Spinal cord (tissue), 10 donors: ENCODE data around the gene NTNG2. TPM values are rescaled to one million over a fixed set of nuclear protein-coding genes. Genes with fewer than 3 reads are reported as not detected.

Experiments used
- DNase-seq, 6 donors: peaks; one replicate each; pipeline versions ENCODE4 v3.0.0 to v3.0.0-alpha.2; 2013 to 2015; ENCODE audit warnings: low spot score in 6 of 6, low read depth in 4 of 6
- H3K27ac ChIP-seq: one replicate; pipeline ENCODE4 v1.5.1; 2013; ENCODE audit warnings: low read depth, low read length, control low read depth
- H3K27me3 ChIP-seq: one replicate; pipeline ENCODE4 v1.6.1; 2013; ENCODE audit warnings: low read length; ENCODE audit not compliant: control insufficient read depth, insufficient read depth
- H3K36me3 ChIP-seq: one replicate; pipeline ENCODE4 v1.6.1; 2013; ENCODE audit warnings: low read length; ENCODE audit not compliant: control insufficient read depth, insufficient read depth
- H3K4me1 ChIP-seq: one replicate; pipeline ENCODE4 v1.6.1; 2013; ENCODE audit warnings: low read length; ENCODE audit not compliant: control insufficient read depth, insufficient read depth
- H3K4me3 ChIP-seq: one replicate; pipeline ENCODE4 v1.5.1; 2013; ENCODE audit warnings: low read depth, low read length, control low read depth
- H3K9me3 ChIP-seq: one replicate; pipeline ENCODE4 v1.6.1; 2013; ENCODE audit warnings: low read length; ENCODE audit not compliant: control insufficient read depth, insufficient read depth
- WGBS: methylation state at CpG from one replicate; pipeline ENCODE4 v1.1.5; 2013; ENCODE audit warnings: missing lambda C conversion rate; ENCODE audit not compliant: insufficient coverage; 5-methylcytosine and 5-hydroxymethylcytosine counted together
- polyA plus RNA-seq, 2 donors: library from polyadenylated mRNA; unstranded; fragments of 120-200 nt; gene quantifications; one replicate each; pipeline ENCODE4 v1.2.1, GENCODE V29; 2013; ENCODE audit not compliant: insufficient read length in 2 of 2
- total RNA-seq, 2 donors: library from RNA; depleted of rRNA in 1 of 2; stranded (reverse); fragments of 120-200 nt in 1 of 2; fragments of >200 nt in 1 of 2; gene quantifications; one replicate each; pipeline versions ENCODE4 v1.2.3 to v1.2.4, GENCODE V29; 2013 to 2014
- donor health status: healthy.

Gene NTNG2
- total and polyA plus RNA-seq, 4 donors: 5.4 to 23.0 (median 10.9) TPM

DNA sequence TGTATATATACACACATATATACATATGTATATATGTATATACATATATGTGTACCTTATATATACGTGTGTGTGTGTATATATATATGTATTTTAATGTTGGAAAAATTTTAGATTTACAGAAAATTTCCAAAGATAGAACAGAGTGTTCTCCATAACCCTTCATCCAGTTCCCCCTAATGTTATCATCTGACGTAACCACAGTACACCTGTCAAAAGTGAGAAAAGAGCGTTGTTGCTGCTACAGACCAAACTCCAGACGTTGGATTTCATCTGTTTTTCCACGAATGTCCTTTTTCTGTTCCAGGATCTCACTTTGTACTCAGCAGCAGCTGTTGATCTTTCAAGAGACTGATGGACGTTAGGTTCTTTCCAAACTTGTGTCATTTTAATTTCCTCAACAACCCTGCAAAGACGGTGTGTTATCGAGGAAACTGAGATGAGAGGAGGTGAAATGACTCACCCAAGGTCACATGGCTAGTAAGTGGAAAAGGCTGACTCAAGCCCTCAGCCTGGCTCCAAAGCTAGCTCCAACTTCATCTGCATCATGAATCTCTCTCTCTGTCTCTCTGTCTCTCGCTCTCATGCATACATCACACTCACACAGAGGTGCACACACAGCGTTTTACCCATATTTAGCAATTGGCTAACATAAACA is 17.0 kb upstream of the NTNG2 start:
- peaks cover 39% of the 10 kb centered on the region for H3K4me1 ChIP-seq
- no peaks in the 10 kb centered on the region for H3K36me3 ChIP-seq
- 96% methylated on average over 6 of the region's 10 CpGs for WGBS
- H3K9me3 ChIP-seq: no peaks in the 10 kb centered on the region
- no peak overlapping the region for H3K27ac ChIP-seq
- H3K27me3 ChIP-seq: peaks cover 4% of the 10 kb centered on the region
- H3K4me3 ChIP-seq: no peak overlapping the region
- no peak for DNase-seq

DNA sequence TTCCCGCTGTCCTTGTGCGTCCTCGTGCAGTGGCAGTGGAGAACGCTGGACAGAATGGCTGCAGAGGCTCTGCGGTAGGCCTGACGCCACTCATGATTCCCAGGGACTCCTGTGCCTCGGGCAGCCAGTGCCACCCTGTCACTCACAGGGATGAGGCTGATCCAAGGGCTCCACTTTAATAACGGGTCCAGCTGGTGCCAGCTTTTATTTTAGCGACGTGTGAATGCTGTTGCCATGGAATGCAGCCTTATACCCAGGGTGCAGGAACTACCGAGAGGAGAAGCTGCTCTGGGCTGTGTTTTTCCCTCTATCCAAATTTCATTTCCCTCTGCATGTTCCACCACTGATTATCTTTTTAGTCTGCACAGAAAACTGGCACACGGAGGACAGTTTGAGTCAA is 15.8 kb upstream of the NTNG2 start:
- no peak overlapping the region for H3K4me3 ChIP-seq
- no peak overlapping the region for H3K27ac ChIP-seq
- H3K27me3 ChIP-seq: peaks cover 4% of the 10 kb centered on the region
- no peaks in the 10 kb centered on the region for H3K9me3 ChIP-seq
- H3K36me3 ChIP-seq: no peaks in the 10 kb centered on the region
- WGBS: 41% methylated on average over 11 of the region's 12 CpGs
- peak in 1 of 6 donors; percentile 74 for DNase-seq
- H3K4me1 ChIP-seq: peaks cover 30% of the 10 kb centered on the region

DNA sequence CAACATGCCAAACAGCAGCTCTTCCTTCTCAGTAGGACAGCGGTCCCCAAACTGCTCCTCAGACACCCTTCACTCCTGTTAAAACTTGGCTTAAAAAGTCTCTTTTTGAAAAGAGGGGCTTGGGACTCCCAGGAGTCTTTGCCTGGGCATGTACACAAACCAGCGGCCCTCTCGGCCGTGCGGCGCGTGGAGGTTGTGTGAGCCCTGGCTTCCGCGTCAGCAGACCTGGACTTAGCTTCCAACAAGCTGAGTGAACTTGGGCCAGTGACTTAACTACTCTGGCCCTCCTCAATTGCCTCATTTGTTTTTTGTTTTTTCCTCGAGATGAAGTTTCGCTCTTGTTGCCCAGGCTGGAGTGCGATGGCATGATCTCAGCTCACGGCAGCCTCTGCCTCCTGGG is 15.3 kb upstream of the NTNG2 start:
- no peak for DNase-seq
- H3K27me3 ChIP-seq: no peaks in the 10 kb centered on the region

DNA sequence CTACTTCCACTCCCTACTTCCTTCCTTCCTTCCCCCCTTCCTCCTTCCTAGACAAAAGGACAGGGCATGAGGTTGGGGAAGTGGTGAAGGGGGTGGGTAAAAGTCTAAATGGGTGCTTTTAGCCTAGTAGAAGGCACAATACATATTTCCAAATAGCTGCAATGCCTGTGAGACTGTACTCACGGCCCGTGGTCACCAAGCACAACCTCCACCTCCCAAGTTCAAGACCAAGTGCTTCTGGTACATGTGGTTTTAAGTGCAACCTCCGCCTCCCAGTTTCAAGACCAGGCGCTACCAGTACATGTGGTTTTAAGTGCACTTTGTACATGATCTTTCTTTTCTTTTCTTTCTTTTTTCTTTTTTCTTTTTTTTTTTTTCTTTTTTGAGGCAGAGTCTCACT is 14.5 kb upstream of the NTNG2 start:
- Histone ChIP-seq H3K4me3 (no peak overlapping the region), H3K4me1 (peaks cover 18% of the 10 kb centered on the region), H3K9me3 (no peaks in the 10 kb centered on the region), H3K36me3 (no peaks in the 10 kb centered on the region), H3K27ac (no peak overlapping the region), H3K27me3 (no peaks in the 10 kb centered on the region)
- no peak for DNase-seq
- no CpG with 5 or more reads among the region's 4 CpGs for WGBS

More for the DNA sequence above, 15.3 kb upstream of the NTNG2 start:
- 76% methylated on average over 12 of the region's 13 CpGs for WGBS
- no peak overlapping the region for H3K27ac ChIP-seq
- H3K36me3 ChIP-seq: no peaks in the 10 kb centered on the region
- no peaks in the 10 kb centered on the region for H3K9me3 ChIP-seq
- H3K4me3 ChIP-seq: no peak overlapping the region
- peaks cover 25% of the 10 kb centered on the region for H3K4me1 ChIP-seq

DNA sequence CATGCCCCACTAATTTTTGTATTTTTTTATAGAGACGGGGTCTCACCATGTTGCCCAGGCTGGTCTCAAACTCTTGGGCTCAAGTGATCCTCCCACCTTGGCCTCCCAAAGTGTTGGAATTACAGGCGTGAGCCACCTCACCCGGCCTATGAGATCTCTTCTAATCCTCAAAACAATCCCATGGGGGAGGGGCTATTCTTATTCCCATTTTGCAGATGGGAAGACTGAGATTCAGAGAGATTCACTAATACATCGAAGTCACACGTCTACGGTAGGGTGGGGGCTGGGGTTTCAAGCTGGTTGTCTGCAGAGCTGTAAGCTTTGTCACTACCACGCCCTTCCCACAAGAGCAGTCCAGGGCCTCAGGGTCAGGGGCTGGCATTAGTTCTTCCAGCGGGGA is 14.0 kb upstream of the NTNG2 start:
- Histone ChIP-seq H3K27me3 (no peaks in the 10 kb centered on the region), H3K4me3 (no peak overlapping the region), H3K9me3 (no peaks in the 10 kb centered on the region), H3K4me1 (peaks cover 14% of the 10 kb centered on the region), H3K27ac (no peak overlapping the region), H3K36me3 (no peaks in the 10 kb centered on the region)
- no peak for DNase-seq
- 94% methylated on average over 6 of the region's 8 CpGs for WGBS

DNA sequence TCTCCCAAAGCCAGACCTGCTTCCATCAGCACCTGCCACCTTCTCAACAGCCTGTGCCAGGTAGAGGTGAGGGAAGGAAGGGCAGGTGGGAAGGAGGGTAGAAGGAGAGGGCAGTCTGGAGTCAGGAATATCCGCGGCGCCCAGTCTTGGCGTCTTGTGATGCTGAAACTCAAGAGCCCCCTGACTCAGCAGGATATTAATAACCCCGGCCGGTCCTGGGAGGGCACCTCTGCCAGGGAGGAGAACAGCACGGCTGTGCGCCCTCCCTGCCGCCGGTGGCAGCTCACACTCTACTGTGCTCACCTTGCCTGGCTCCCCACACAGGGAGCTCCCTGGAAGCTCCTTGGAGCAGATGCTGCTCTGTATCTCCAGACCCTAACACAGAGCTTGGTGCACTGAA is 11.6 kb upstream of the NTNG2 start:
- no peaks in the 10 kb centered on the region for H3K9me3 ChIP-seq
- no peak for DNase-seq
- no peaks in the 10 kb centered on the region for H3K36me3 ChIP-seq
- no peak overlapping the region for H3K27ac ChIP-seq
- 76% methylated on average over 10 of the region's 10 CpGs for WGBS
- H3K4me3 ChIP-seq: no peak overlapping the region
- no peaks in the 10 kb centered on the region for H3K27me3 ChIP-seq
- peaks cover 14% of the 10 kb centered on the region for H3K4me1 ChIP-seq

DNA sequence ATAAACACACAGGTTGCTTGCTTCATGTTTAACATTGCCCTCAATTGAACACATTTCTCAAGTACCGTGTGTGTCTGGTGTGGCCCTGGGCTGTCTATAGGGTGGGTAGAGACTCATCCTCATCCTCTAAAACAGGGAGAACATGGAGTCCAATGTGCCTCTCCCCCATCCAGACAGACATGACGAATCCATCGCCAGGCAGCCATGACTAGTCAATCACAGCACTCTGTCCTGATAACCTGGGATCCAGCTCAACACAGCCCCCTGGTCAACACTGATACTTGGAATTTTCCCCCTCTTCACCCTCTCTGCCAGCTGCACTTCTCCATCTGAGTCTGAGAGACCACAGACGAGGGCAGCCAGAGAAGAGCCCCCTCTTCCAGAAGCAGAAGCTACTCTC is 10.7 kb upstream of the NTNG2 start:
- DNase-seq: no peak
- Histone ChIP-seq H3K27ac (no peak overlapping the region), H3K36me3 (no peaks in the 10 kb centered on the region), H3K9me3 (no peaks in the 10 kb centered on the region), H3K4me3 (no peak overlapping the region), H3K27me3 (no peaks in the 10 kb centered on the region), H3K4me1 (peaks cover 16% of the 10 kb centered on the region)
- 86% methylated on average over 1 of the region's 4 CpGs for WGBS

DNA sequence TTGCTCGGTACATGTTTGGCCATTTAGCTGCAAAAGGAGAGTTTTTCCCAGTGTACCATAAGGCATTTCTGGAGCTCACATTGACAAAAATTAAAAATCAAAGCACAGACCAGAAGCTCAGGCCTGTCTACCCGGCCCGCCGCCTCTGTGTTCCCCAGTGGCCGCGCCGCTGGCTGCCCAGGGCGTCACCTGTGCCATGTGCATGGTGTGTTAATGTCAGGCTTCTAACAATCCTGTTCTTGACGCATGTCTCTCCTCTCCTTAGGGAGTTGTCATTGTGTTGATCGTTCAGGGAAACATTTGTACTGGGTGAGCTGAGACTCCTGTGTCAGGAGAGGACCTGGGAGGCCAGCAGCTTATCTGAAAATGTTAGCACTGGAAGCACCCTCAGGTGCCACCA is 9.6 kb upstream of the NTNG2 start:
- Histone ChIP-seq H3K27ac (no peak overlapping the region), H3K4me3 (no peak overlapping the region), H3K36me3 (no peaks in the 10 kb centered on the region), H3K9me3 (no peaks in the 10 kb centered on the region), H3K27me3 (no peaks in the 10 kb centered on the region), H3K4me1 (peaks cover 15% of the 10 kb centered on the region)
- no peak for DNase-seq
- WGBS: 82% methylated on average over 9 of the region's 10 CpGs

DNA sequence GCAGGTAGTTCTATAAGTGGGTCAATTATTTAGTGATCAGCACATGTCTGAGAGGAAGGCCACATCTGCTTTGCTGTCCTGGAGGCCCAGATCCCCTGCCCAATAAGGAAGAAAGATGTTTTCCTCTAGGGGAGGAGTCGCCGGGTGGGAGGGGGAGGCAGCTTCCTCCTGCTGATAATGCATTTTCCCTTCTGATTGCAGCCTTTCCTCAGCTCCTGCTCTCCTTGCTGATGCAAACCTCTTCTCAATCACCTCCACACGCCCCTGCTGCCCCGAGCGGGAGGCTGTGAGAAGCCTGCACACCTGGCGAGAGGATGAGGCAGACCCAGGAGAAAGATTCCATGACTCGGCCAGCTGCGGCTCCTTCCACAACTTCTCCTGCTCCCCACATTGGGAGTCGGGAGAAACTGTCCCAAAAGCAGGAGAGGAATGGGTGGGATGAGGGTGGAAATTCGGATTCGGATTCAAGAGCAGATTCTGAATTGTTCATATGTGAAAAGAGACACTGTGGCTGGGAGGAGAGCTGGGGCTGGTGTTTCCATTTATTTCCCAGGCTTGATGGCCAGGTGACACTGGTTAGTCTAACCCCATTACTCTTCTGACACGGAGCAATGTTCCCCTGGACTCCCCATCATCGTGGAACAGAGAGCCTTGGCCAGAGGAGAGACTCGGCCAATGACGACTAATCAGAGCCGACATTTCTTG is 6.8 kb upstream of the NTNG2 start:
- H3K4me1 ChIP-seq: peaks cover 15% of the 10 kb centered on the region
- H3K27me3 ChIP-seq: no peaks in the 10 kb centered on the region
- WGBS: 69% methylated on average over 6 of the region's 16 CpGs
- DNase-seq: peak in 1 of 6 donors; percentile 45
- no peaks in the 10 kb centered on the region for H3K9me3 ChIP-seq
- H3K4me3 ChIP-seq: no peak overlapping the region
- no peaks in the 10 kb centered on the region for H3K36me3 ChIP-seq
- H3K27ac ChIP-seq: no peak overlapping the region

DNA sequence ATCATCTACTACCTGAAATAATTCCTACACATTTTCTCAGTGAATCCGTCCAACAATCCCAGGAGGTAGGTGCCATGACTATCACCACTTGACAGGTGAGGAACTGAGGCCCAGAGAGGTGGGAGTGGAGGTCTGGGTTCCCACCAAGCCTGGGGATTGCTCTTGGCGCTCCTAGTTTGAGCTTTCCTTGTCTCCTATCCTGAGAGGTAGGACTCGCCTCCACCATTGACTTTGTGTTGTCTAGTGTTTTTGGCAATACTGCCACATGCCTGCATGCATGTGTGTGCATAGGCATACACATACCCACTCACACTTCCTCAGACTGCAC is 6.3 kb upstream of the NTNG2 start:
- 100% methylated on average over 1 of the region's 3 CpGs for WGBS
- no peaks in the 10 kb centered on the region for H3K36me3 ChIP-seq
- H3K4me3 ChIP-seq: no peak overlapping the region
- H3K4me1 ChIP-seq: peaks cover 17% of the 10 kb centered on the region
- DNase-seq: no peak
- peaks cover 1% of the 10 kb centered on the region for H3K27me3 ChIP-seq
- H3K9me3 ChIP-seq: no peaks in the 10 kb centered on the region
- H3K27ac ChIP-seq: no peak overlapping the region
